Left colon (tissue), 2 donors: ENCODE data around the gene TBC1D2B. TPM values are rescaled to one million over a fixed set of nuclear protein-coding genes. Genes with fewer than 3 reads are reported as not detected.
A peak's percentile ranks its signal among the peaks of the same experiment; 100 is the strongest.
"Not testable (repeated sequence)": the region's sequence is repeated elsewhere in the genome, so short reads cannot be mapped to it uniquely, and the experiment has no call there.

Experiments used
- ATAC-seq: fragments of 200-7000 bp; cut with Tn5 transposase; one replicate; pipeline ENCODE4 v1.9.1; 2020; ENCODE audit warnings: mild to moderate bottlenecking, moderate library complexity
- DNase-seq, 2 donors: peaks; one replicate each; pipeline ENCODE4 v3.0.0-alpha.2; 2020
- intact Hi-C, 2 donors: fragments of 100-400 bp; cut with DNase I in 1 of 2; cut with micrococcal nuclease in 1 of 2; formaldehyde crosslinking; loops; one replicate each; pipeline versions ENCODE4 v1.11.2 to v1.14.0; 2022; cut with DNase I, micrococcal nuclease
- total RNA-seq, 2 donors: library from RNA; stranded (reverse); fragmentation: NEBNext Ultra II Directional; extraction: Animal tissue kit (Norgen Biotek cat#: 25700); gene quantifications; one replicate each; pipeline ENCODE4 v1.2.1, GENCODE V29; 2021
- donor health status: DM: no; HTN: no; CAD: no.
- donor health status: DM: yes; HTN: yes; CAD: no.

TBC1D2B gene
- total RNA-seq, 2 donors from 2014 or later: 41.3 to 63.5 TPM

- DNase-seq, ATAC-seq: not testable (repeated sequence)
- intact Hi-C loops: loop anchor here in 1 of 2 donors (10.0 kb wide), 1 partner anchor 799 kb away; no protein-coding TSS in a partner anchor
Measured at GRCh38 chr15:77976095-77976450, 101.4 kb downstream of the TBC1D2B start.

- intact Hi-C loops: loop anchor here in 1 of 2 donors (10.0 kb wide), 1 partner anchor 799 kb away; no protein-coding TSS in a partner anchor
- no peak for ATAC-seq
- DNase-seq: no peak
Measured at GRCh38 chr15:77975332-77976094, 102.0 kb downstream of the TBC1D2B start.

GRCh38 chr15:77974416-77975331, 102.8 kb downstream of the TBC1D2B start:
- intact Hi-C loops: loop anchor here in 1 of 2 donors (10.0 kb wide), 1 partner anchor 800 kb away; no protein-coding TSS in a partner anchor
- no peak for ATAC-seq
- DNase-seq: no peak

GRCh38 chr15:77974098-77974414, 103.5 kb downstream of the TBC1D2B start:
- ATAC-seq (peak; percentile 75), DNase-seq (peak; percentile 57 to 61)
- intact Hi-C loops: loop anchor here in 1 of 2 donors (10.0 kb wide), 1 partner anchor 801 kb away; no protein-coding TSS in a partner anchor

- not testable (repeated sequence) for DNase-seq
- peak; percentile 82 for ATAC-seq
- intact Hi-C loops: loop anchor here in 1 of 2 donors (10.0 kb wide), 1 partner anchor 801 kb away; no protein-coding TSS in a partner anchor
Measured at GRCh38 chr15:77973273-77974097, 104.0 kb downstream of the TBC1D2B start.

GRCh38 chr15:77972706-77973105, 104.8 kb downstream of the TBC1D2B start:
- peak; percentile 30 for ATAC-seq
- intact Hi-C loops: loop anchor here in 1 of 2 donors (10.0 kb wide), 1 partner anchor 802 kb away; no protein-coding TSS in a partner anchor
- DNase-seq: not testable (repeated sequence)

GRCh38 chr15:77971875-77972274, 105.6 kb downstream of the TBC1D2B start:
- not testable (repeated sequence) for ATAC-seq
- intact Hi-C loops: loop anchor here in 1 of 2 donors (10.0 kb wide), 1 partner anchor 803 kb away; no protein-coding TSS in a partner anchor

GRCh38 chr15:77970813-77971360, 106.6 kb downstream of the TBC1D2B start:
- not testable (repeated sequence) for DNase-seq, ATAC-seq
- intact Hi-C loops: loop anchor here in 1 of 2 donors (10.0 kb wide), 1 partner anchor 804 kb away; no protein-coding TSS in a partner anchor

More at GRCh38 chr15:77971875-77972274, 105.6 kb downstream of the TBC1D2B start:
- DNase-seq: not testable (repeated sequence)

GRCh38 chr15:77969055-77969454, 108.5 kb downstream of the TBC1D2B start:
- ATAC-seq (no peak), DNase-seq (no peak)
- intact Hi-C loops: loop anchor here in 1 of 2 donors (10.0 kb wide), 1 partner anchor 266 kb away; the partner anchor contains the start of gene ACSBG1

- intact Hi-C loops: loop anchor here in 1 of 2 donors (10.0 kb wide), 1 partner anchor 267 kb away; the partner anchor contains the start of gene ACSBG1
- ATAC-seq (no peak), DNase-seq (no peak)
Measured at GRCh38 chr15:77967798-77968197, 109.7 kb downstream of the TBC1D2B start.

- intact Hi-C loops: loop anchor here in 1 of 2 donors (10.0 kb wide), 1 partner anchor 268 kb away; the partner anchor contains the start of gene ACSBG1
- not testable (repeated sequence) for DNase-seq, ATAC-seq
Measured at GRCh38 chr15:77967235-77967615, 110.3 kb downstream of the TBC1D2B start.

- DNase-seq (no peak), ATAC-seq (peak; percentile 88)
- intact Hi-C loops: loop anchor here in 1 of 2 donors (10.0 kb wide), 1 partner anchor 268 kb away; the partner anchor contains the start of gene ACSBG1
Measured at GRCh38 chr15:77966540-77967234, 110.8 kb downstream of the TBC1D2B start.

- ATAC-seq: no peak
- DNase-seq: no peak
- intact Hi-C loops: loop anchor here in 1 of 2 donors (5.0 to 10.0 kb wide), 2 partner anchors 148 to 271 kb away; partner anchors contain the start of gene ACSBG1
Measured at GRCh38 chr15:77964193-77964592, 113.3 kb downstream of the TBC1D2B start.

- ATAC-seq (peak; percentile 99), DNase-seq (peak; percentile 82 to 87)
- intact Hi-C loops: no loop called here
Measured at GRCh38 chr15:77959432-77959879, 118.1 kb downstream of the TBC1D2B start.

- DNase-seq, ATAC-seq, intact Hi-C loops: not testable (repeated sequence)
Measured at GRCh38 chr15:77958716-77959431, 118.6 kb downstream of the TBC1D2B start.

GRCh38 chr15:77958021-77958420, 119.5 kb downstream of the TBC1D2B start:
- intact Hi-C loops, ATAC-seq, DNase-seq: not testable (repeated sequence)
